ENCODE results near the gene DNAH8. TPM values are rescaled to one million over a fixed set of nuclear protein-coding genes. Genes with fewer than 3 reads are reported as not detected.

Gene DNAH8
- total RNA-seq, 1 experiment from 2014 or later: not detected

GRCh38 chr6:38803129-38803528, 88.0 kb downstream of the DNAH8 start:
- Histone ChIP-seq H3K27me3 (ENCODE audit: insufficient read depth, low read length) (peaks cover 63% of the 10 kb centered on the region), H3K27ac (ENCODE audit: low read depth, low read length) (no peak overlapping the region), H3K4me3 (replicated peaks in 1 of 2; ENCODE audit: low read depth in 1 of 2, low read length in 2 of 2) (no peak overlapping the region), H2AFZ (ENCODE audit: low read depth, low read length, poor library complexity, severe bottlenecking) (no peak overlapping the region), H3K9me2 (ENCODE audit: insufficient read depth) (no peaks in the 10 kb centered on the region), H3K36me3 (ENCODE audit: control insufficient read depth in 1 of 2, insufficient read depth in 2 of 2, low read length in 2 of 2) (no peaks in the 10 kb centered on the region), H3K4me1 (ENCODE audit: control insufficient read depth in 1 of 2, insufficient read depth in 2 of 2, low read length in 2 of 2) (no peaks in the 10 kb centered on the region), H4K20me1 (ENCODE audit: insufficient read depth) (no peaks in the 10 kb centered on the region), H3K79me2 (ENCODE audit: insufficient read depth, low read length) (no peaks in the 10 kb centered on the region), H3K9me3 (ENCODE audit: control insufficient read depth in 1 of 2, insufficient read depth in 1 of 2, low read depth in 1 of 2, low read length in 2 of 2) (no peaks in the 10 kb centered on the region), H3K9ac (ENCODE audit: low read length) (no peak overlapping the region), H3K4me2 (ENCODE audit: low read length) (no peak overlapping the region)
- POLR2A ChIA-PET: no interaction called here
- RAD21 ChIA-PET (ENCODE audit: low non-redundant PET in 1 of 2, low total read pairs in 2 of 2, uncharacterized antibody in 2 of 2, unreplicated experiment in 2 of 2): no interaction called here
- CTCF ChIA-PET: no interaction called here
- DNase-seq (ENCODE audit: low read depth, low spot score): no peak
- intact Hi-C loops (cut with micrococcal nuclease): no loop called here
- TF ChIP-seq REST (IDR thresholded peaks at IDR 0.05; ENCODE audit: low read depth) (no peak), CEBPB (IDR thresholded peaks at IDR 0.05; ENCODE audit: low read depth) (no peak)
- TF ChIP-seq, protein P1, sequence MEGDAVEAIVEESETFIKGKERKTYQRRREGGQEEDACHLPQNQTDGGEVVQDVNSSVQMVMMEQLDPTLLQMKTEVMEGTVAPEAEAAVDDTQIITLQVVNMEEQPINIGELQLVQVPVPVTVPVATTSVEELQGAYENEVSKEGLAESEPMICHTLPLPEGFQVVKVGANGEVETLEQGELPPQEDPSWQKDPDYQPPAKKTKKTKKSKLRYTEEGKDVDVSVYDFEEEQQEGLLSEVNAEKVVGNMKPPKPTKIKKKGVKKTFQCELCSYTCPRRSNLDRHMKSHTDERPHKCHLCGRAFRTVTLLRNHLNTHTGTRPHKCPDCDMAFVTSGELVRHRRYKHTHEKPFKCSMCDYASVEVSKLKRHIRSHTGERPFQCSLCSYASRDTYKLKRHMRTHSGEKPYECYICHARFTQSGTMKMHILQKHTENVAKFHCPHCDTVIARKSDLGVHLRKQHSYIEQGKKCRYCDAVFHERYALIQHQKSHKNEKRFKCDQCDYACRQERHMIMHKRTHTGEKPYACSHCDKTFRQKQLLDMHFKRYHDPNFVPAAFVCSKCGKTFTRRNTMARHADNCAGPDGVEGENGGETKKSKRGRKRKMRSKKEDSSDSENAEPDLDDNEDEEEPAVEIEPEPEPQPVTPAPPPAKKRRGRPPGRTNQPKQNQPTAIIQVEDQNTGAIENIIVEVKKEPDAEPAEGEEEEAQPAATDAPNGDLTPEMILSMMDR (IDR thresholded peaks at IDR 0.05 in 2 of 3, conservative IDR thresholded peaks at IDR 0.05 in 1 of 3; ENCODE audit: borderline replicate concordance in 1 of 3, insufficient read depth in 1 of 3, low read depth in 2 of 3, low read length in 2 of 3): no peak
- no TSS peak for BruUV-seq (replicated peaks)
- no peak for ATAC-seq
